ENCODE data around the gene PRKCQ. TPM values are rescaled to one million over a fixed set of nuclear protein-coding genes. Genes with fewer than 3 reads are reported as not detected.

The PRKCQ gene
- total RNA-seq, 2 donors from 2014 or later: 0.43 TPM; not detected in 1

- no peak for DNase-seq (ENCODE audit: low spot score)
- Histone ChIP-seq H3K4me3 (no peak overlapping the region), H3K27ac (no peak overlapping the region), H3K27me3 (no peaks in the 10 kb centered on the region), H3K36me3 (no peaks in the 10 kb centered on the region), H3K9me3 (no peaks in the 10 kb centered on the region), H3K4me1 (no peaks in the 10 kb centered on the region)
- TF ChIP-seq CTCF (IDR thresholded peaks at IDR 0.05): no peak
These were observed 148.9 kb downstream of the PRKCQ start for GRCh38 chr10:6431186-6431585.

GRCh38 chr10:6430423-6430980 is 149.6 kb downstream of the PRKCQ start:
- TF ChIP-seq CTCF (IDR thresholded peaks at IDR 0.05): no peak
- no peak for DNase-seq (ENCODE audit: low spot score)
- no peaks in the 10 kb centered on the region for H3K4me1 ChIP-seq

GRCh38 chr10:6427357-6427959 is 152.6 kb downstream of the PRKCQ start:
- Histone ChIP-seq H3K4me3 (no peak overlapping the region), H3K9me3 (no peaks in the 10 kb centered on the region), H3K4me1 (no peaks in the 10 kb centered on the region), H3K36me3 (no peaks in the 10 kb centered on the region), H3K27ac (no peak overlapping the region), H3K27me3 (no peaks in the 10 kb centered on the region)
- TF ChIP-seq CTCF (IDR thresholded peaks at IDR 0.05): no peak
- no peak for DNase-seq (ENCODE audit: low spot score)

More at GRCh38 chr10:6430423-6430980, 149.6 kb downstream of the PRKCQ start:
- Histone ChIP-seq H3K27me3 (no peaks in the 10 kb centered on the region), H3K27ac (no peak overlapping the region), H3K9me3 (no peaks in the 10 kb centered on the region), H3K36me3 (no peaks in the 10 kb centered on the region), H3K4me3 (no peak overlapping the region)

- Histone ChIP-seq H3K27ac (no peak overlapping the region), H3K27me3 (no peaks in the 10 kb centered on the region), H3K4me1 (no peaks in the 10 kb centered on the region), H3K4me3 (no peak overlapping the region), H3K36me3 (no peaks in the 10 kb centered on the region), H3K9me3 (no peaks in the 10 kb centered on the region)
- DNase-seq (ENCODE audit: low spot score): no peak
- TF ChIP-seq CTCF (IDR thresholded peaks at IDR 0.05): no peak
These were observed 153.8 kb downstream of the PRKCQ start for GRCh38 chr10:6426317-6426716.

GRCh38 chr10:6423413-6424170 is 156.5 kb downstream of the PRKCQ start:
- no peaks in the 10 kb centered on the region for H3K36me3 ChIP-seq
- H3K4me3 ChIP-seq: no peak overlapping the region
- no peak for TF ChIP-seq CTCF (IDR thresholded peaks at IDR 0.05)
- H3K27ac ChIP-seq: no peak overlapping the region
- H3K27me3 ChIP-seq: no peaks in the 10 kb centered on the region
- H3K4me1 ChIP-seq: no peaks in the 10 kb centered on the region
- H3K9me3 ChIP-seq: no peaks in the 10 kb centered on the region
- no peak for DNase-seq (ENCODE audit: low spot score)

Measured in right atrium auricular region (tissue), 2 donors.